Activated T-cell treated with anti-CD3 and anti-CD28 coated beads, Interleukin-2, amount 50 U/mL, for 48 hours (primary cell): ENCODE results near the gene ARHGAP42.

ENCODE experiments used
- DNase-seq, 2 experiments: peaks; one replicate each; pipeline ENCODE4 v3.0.0-alpha.2; 2020

The ARHGAP42 gene

DNA sequence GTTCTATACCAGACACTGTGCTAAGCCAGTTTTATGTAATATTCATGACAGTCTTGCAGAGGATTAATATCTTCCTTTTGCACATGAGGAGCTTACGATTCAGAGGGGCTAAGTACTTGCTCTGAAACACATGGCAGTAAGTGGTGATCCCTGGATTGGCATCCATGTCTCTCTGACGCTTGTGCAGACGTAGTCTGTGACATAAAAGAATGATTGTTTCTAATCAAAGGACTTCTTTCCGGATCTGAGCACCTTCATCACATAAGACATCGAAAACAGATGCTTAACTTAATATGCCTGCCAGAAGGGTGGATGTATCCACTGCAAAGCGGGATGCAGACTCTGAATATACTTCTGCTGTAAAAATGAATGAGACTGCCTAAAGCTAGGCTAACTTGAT lies 74.8 kb downstream of the ARHGAP42 start:
- no peak for DNase-seq

DNA sequence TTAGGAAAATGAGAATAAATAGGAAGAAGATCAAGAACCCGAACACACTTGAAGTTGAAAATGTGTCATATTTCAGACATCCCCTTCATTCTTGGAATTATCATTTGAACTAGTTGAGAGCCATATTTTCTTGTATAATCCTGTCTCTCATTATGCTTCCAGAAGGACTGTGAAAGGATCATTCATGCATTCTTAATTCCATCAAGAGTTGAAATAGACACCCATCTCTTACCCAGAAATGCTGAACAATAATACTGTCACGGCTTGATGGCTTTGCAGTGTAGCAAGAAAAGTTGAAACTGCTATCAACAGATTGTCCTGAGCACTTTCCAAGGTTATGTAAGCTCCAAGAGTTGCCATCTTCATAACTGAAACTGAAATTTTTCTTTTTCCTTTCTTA lies 79.7 kb downstream of the ARHGAP42 start:
- no peak for DNase-seq

DNA sequence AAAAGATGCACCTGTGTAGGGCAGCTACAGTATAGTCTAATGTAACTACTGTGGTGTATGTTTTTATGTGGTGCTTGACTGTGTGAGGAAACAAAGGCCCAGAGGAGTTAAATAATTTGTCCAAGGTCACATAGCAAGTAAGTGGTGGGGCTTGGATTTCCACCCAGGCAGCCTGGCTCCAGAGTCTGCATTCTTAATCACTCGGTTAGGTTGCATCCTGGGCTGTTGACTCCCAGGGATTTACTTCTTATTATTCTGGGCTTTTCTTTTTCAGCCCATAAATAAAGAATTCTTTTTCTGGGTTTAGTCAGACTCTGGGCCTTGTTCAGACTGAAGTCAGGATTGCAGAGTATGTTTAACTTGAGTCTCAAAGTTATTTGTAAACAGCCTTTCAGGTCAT lies 82.1 kb downstream of the ARHGAP42 start:
- no peak for DNase-seq

DNA sequence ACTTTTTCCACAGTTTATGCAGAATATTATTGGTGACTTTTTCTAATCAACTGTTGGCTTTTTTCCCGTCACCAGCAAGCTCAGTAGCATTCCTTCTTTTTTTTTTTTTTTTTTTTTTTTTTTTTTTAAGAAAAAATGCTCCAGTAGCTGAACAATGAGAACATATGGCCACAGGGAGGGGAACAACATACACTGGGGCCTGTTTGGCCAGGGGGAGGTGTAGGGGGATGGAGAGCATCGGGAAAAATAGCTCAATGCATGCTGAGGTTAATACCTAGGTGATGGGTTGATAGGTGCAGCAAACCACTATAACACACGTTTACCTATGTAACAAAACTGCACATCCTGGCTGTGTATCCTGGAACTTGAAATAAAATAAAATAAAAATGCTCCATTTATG lies 82.5 kb downstream of the ARHGAP42 start:
- DNase-seq: no peak

DNA sequence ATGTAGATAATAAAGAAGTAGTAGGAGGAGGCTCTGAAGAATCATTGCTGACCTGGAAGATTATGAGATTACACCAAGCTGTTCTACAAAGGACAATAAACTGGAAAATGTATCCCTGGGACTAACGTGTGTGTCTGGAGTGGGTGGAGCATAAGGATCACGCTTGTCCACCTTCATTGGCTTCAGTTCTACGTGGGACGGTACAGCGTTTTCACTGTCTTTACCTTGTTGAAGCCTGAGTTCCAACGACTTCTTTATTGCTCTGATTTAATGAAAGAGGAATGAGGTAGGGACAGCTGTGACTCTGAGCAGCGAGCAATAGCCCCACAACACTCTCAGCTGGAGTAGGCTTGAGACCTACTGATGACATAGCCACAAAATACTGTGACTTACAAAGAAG lies 87.0 kb downstream of the ARHGAP42 start:
- no peak for DNase-seq

DNA sequence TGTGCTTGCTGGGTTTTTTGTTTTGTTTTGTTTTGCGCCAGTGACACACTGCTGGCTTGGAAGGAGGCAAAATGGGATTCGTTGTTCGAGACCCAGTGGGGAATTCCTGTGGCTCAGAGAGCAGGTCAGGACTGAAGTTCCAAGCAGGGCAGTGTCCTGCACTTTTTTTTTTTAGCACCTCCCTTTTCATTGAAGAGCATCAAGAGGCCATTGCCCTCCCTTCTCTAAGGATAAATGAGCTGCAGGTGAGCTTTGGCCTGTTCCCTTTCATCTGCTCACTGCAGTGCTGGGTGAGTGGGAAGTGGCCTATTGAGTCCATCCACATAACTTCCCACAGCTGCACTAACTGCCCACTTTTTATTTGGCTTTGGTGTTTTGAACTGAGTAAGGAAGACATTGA lies 87.8 kb downstream of the ARHGAP42 start:
- DNase-seq: no peak

DNA sequence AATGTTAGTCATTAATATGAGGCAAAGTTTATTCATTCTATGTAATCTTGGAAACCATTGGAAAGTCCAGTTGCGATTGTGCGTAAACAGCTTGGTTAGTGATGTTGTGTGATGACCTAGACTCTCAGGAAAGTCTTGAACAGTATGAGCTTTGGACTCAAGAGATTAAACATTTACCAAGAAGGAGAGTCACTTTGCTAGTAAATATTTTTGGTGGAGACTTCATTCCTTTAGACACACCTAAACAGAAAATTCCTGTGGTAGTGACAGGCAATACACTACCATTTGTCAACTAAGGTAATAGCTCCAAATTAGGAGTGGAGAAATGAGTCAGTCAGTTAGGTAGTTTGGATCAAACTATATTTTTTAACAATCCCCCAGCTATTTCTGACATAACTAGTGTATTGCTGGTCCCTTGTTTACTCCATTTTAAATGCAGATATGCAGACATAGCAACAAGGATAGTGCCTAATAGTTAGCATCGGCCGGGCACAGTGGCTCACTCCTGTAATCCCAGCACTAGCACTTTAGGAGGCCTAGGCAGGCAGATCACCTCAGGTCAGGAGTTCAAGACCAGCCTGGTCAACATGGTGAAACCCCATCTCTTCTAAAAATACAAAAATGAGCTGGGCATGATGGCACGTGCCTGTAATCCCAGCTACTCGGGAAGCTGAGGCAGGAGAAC lies 89.3 kb downstream of the ARHGAP42 start:
- no peak for DNase-seq

DNA sequence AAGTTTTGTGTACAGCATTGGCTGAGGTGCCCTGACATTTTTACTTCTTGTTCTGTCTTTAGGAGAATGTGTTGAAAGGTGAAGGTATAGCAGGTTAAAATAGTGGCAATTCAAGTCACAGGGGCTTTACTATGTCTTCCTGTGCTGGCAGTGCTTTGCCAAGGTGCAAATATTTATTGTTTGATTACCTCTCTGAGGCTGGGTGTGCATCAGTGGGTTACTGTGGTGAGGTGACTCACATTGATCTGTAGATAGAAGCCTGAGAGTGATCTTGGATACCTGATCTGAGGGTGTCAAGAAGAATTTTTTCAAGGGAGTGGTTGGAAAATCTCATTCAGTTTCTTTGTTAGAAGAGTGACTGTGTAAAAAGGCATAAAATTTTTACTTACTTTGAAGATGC lies 90.0 kb downstream of the ARHGAP42 start:
- no peak for DNase-seq

DNA sequence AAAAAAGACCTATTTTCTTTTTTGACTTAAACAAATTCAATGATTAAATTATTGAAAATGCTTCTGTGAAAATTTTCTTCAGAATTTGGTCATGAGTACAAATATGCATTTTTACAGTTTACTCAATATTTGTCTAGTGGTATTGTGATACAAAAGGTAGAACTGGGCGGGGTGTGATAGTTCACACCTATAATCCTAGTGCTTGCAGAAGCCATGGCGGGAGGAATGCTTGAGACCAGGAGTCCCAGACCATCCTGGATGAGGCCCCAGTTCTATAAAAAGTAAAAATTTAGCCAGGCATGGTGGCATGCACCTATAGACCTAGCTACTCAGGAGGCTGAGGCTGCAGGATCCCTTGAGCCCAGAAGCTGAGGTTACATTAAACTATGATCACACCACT lies 90.6 kb downstream of the ARHGAP42 start:
- no peak for DNase-seq

DNA sequence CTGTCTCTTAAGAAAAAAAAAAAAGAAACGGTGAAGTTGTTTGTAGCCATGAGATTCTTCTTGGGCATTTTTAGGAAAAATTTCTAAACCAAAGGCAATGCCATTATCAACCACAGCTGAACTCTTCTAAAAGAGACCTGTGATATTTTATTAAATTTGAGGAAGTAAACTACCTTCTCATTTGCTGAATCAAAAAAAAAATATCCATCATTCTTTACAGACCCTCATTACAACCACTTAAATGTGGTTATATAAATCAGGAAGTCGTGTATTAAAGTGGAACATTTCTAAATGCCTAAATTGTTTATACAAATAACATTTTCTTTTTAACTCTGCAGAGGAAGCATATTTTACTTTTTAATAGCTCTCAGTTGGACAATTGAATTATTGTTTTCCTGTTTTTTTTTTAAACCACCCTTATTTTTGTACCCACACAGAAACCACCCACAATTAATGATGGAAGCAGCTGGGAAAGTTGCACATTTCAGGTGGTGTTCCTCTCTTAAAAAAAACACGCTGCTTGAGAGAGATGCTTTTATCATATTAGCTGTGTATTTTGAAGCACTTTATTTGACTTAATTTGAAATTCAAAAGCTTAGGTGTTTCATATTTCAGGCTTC lies 91.2 kb downstream of the ARHGAP42 start:
- DNase-seq: no peak

DNA sequence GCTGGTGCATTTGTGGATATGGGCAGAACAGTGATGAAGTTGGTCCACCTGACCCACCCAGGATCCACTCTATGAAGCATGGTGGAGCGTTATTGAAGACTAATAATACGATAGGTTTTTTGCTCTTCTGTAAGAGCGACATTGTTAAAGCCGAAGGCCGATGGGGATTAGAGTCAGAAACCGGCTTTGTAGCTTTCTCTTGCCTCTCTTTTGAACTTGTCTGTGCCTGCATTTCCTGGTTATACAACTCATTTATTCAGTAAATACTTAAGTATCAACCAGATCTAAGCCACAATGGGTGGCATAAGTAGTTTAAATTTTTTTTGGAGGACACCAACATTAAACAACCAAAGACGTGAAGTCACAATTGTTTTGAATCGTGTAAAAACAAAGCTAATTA lies 93.4 kb downstream of the ARHGAP42 start:
- no peak for DNase-seq

DNA sequence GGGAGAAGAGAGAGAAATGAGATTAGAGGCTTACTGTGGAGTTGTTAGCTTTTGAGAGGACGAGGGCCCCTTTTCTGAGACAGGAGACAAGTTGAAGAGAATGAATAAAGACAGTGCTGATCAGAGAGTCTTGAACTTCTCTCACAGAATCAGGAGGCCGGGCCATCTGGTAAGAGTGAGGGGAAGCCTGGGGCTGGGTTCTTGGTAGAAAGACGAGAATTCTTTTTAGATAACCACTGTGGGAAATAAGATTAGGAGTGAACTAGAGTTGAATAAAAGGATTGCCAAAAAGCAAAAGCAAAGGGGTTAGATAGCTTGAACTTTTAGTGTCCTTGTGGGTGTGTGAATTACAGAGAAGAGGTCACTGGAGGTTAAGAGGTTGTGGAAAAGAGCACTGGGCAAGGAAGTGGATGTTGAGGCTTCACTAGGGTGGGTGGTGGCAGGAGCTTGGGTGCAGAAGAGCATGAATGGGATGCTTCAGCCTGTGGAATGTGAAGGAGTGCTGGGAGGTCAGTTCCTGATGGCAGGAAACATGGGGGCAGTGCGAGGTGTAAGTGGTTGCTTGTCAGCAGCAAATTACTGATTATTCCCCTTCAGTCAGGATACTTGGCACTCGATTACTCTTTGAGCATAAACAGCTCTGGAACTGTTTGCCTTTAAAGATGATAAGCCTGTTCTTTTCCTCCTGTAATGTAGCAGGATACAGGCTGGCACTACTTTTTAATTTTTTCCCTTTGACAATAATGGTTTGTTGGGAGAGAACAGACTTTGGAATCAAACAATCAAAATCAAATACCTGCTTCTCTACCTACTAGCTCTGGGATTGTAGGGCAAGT lies 98.3 kb downstream of the ARHGAP42 start:
- no peak for DNase-seq

DNA sequence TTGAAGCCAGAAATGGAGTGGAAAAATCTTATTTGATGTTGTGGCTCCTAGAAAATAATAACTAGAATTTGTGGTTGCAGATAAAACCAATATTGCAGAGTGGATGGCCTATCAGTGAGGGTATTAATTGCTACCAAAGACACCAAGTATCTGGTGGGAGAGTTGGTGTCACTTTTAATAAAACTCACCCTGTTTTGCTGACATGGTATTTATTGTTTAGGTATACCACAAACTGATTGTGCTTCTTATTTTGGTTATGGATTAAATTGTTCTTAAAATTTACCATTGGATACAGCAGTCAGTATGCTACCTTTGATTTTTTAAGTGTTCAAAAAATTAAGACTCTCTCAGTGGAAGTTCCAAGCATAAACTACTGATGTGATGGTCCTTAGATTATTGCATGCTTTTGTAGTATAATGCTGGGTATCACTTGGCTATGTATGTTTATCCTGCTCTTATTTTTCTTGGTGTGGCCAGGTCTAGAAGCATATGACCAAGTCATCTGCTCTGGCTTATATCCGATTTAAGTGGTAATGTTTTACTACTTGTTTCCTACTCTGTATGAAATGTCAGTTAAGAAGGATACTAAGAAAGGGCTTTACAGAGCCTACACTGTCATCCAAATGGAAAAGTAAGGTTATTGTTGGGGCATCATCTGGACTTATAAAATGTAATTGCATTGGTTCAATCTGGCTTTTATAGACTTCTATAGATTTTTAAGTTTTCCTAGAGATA lies 101.6 kb downstream of the ARHGAP42 start:
- no peak for DNase-seq

DNA sequence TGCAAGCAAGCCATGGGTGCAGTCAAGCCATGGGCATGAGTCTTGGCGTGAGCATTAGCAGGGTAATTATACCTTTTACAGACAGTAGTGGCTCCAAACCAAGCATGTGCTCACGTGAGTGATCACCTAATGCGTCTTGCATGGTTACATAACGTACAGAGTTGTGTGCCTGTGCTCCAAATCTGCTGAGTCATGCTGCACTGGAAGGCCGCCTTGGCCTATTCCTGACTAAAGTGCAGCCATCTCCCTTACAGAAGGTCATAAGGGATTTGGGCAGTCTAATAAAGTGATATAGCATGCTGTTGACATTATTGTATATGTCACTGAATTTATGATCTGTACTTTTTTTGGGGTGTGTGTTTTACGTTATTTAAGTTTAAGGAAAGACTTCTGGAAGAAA lies 102.4 kb downstream of the ARHGAP42 start:
- no peak for DNase-seq

DNA sequence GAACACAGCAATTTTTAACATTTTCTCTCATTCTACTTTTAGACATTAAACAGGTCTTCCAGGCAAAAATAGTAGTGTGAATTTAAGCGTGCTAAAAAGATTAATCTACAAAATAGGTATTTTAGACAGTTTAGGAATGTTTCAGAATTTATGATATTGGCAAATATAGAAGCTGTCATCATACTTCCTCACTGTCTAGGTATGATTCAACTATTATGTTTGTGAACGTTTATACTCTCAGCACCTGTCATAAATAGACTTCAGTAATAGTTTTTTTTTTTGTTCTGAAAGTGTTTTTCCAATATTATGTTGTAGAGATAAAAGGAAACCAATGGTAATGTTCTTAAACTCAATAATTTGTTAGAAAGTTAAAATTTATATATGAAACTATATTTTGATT lies 103.0 kb downstream of the ARHGAP42 start:
- no peak for DNase-seq

DNA sequence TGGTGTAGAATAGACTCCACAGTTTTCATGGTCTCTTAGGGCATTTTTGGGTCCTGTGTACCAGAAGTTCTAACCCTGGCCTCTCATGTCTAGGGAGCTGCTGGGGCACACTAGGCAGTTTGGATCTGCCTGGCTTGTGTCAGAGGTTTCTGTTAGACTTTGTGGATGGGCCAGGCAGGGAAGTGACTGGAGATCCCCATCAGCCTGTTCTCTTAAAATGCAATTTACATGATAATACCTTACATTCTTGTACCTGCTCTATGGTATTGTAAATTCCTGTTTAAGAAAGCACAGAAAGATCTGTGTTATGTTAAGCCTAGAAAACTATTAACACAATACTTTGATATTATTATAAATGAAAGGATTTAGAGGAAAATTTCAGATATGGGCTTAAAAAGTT lies 104.0 kb downstream of the ARHGAP42 start:
- DNase-seq: no peak

DNA sequence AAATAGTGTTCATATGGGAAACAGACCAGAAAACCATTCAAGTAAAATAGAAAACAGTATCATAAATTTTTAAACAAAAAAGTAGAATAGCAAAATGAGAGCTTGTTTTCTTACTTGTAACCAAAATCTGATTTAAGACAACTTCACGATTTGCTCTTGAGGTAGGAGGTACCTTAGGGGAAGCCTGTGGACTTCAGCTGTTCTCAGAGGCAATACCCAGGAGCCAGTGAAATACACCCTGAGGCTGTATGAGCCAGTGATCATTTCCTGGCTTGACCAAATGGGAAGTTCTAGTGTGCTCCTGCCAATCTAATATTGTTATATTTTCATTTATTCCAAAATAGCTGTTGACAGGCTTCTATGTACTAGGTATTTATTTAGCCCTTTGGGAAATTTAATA lies 104.8 kb downstream of the ARHGAP42 start:
- no peak for DNase-seq

DNA sequence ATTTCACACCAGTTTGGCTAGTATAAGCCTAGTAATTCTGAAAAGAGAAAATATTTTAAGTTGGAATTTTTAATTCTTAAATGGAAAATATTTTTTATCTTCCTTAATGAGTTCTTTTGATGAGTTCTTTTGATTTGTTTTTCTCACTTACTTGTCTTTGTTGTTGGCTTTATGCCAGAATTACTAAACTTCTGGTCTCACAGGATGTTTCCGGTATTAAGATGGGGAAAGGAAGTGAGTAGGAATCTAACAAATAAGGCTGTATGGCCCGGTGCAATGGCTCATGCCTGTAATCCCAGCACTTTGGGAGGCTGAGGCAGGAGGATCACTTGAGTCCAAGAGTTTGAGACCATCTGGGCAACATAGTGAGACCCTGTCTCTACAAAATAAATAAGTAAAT lies 106.4 kb downstream of the ARHGAP42 start:
- no peak for DNase-seq

DNA sequence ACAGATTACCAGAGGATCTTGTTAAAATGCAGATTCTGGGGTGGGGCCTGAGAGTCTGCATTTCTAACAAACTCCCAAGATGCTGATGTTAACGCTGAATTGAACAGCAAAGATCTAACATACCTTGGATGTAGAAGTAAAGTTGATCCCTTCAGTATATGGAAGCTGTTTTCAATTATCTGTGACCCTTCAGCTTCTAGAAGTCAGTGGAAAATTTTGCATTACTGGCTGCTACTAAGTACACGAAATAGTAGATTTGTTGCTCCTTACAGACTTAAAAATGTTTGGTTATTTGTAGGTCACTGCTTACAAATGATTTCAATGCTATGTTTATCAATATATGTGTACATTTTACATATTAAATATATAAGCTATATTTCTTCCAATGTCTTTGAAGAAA lies 107.4 kb downstream of the ARHGAP42 start:
- no peak for DNase-seq

DNA sequence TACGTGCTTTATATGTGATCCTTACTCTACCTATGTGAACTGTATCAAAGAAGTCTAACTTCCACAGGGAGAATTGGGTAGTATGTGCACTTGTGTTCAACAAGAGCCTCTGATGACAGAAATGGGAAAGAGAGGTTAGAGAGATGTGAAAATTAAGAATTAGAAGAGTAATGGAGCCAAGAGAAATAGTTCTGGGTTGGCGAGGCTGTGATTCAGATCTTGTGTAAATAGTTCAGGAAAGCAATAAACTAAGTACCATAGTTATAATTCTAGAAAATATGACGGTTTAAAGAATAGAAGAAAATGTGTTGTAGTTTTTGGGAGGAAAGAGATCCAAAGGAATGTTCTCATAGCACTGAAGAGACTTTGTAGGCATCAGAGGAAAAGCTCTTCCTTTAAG lies 112.4 kb downstream of the ARHGAP42 start:
- DNase-seq: no peak

DNA sequence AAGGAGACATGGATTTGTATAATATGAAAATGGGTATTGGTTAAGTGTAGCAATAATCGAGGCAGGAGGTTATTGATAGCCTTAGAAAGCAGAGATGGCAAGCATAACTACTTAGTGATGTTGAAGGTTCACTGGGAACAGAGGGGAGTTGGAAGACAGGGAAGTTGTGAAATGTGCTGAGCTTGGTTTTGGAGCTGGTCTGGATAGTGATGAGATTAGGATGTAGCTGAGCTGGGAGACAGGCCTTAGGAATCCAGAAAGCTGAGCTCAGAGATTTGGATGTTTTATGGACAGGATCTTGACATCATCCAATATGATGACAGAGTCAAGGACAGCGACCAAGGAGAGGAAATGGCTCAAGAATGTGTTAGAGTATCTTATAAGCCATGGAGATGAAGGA lies 113.1 kb downstream of the ARHGAP42 start:
- no peak for DNase-seq

DNA sequence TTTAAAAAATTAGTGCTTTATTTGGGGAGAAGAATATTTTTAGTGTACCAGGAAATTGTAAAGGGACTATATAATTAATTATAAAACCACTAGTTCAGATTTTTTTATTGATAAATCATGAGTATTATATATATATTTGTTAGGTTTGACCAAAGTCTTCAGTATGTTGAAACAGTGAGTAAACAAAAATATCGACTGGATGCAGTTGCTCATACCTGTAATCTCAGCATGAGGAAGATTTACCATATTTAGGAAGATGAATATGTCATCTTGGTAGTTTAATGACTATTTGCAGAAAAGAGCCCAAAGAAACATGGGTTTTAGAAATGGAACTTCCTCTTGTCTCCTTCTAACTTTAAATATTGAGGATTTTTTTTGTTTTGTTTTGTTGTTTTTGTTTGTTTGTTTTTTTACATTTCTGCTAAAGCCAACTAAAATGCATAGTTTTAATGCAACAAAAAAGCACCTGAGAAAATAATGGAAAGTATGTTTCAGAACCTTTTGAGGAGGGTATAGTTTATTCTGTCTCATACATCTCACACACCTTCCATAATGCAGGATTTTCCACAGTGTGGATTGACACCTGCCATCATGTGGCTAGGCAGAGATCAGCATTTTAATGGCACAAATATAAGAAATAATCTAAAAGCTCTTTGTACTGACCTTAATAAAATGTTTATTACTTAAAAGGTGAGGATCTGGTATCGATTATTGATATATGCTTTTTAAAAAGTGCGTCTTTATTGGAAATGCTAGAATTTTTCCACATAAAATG lies 114.3 kb downstream of the ARHGAP42 start:
- DNase-seq: no peak
